Endothelial cell of umbilical vein (primary cell): ENCODE data around the gene TMEM37. TPM values are rescaled to one million over a fixed set of nuclear protein-coding genes. Genes with fewer than 3 reads are reported as not detected.

ENCODE experiments used
- BruUV-seq: library from RNA; stranded (reverse); fragments of 400-500 nt; replicated peaks from 2 replicates; lab custom pipeline; 2021; lab: Mats Ljungman, UMichigan
- CTCF ChIA-PET: fragments of 300-600, 350-600 bp; sonication (Branson Sonifier 250); formaldehyde crosslinking; loops from one replicate; lab custom pipeline; 2021; ENCODE audit warnings: antibody characterized with exemption, inconsistent platforms; lab: Charles Lee
- POLR2A ChIA-PET: fragments of 300-600, 350-600 bp; sonication (Branson Sonifier 250); formaldehyde crosslinking; loops from one replicate; lab custom pipeline; 2021; ENCODE audit warnings: antibody characterized with exemption, inconsistent platforms; lab: Charles Lee
- DNase-seq: peaks from one replicate; pipeline ENCODE4 v3.0.0-alpha.2; 2011; ENCODE audit warnings: low read depth, low spot score
- FAIRE-seq: peaks from 2 replicates; lab custom pipeline; 2011; peaks lifted over from hg19 to GRCh38; lab: Jason Lieb, UNC
- H2AFZ ChIP-seq: 2 replicates; pipeline ENCODE4 v1.6.0; 2012; ENCODE audit warnings: low read depth, low read length, control low read depth, inconsistent platforms
- H3K27ac ChIP-seq: 2 replicates; pipeline ENCODE4 v1.5.1; 2011; ENCODE audit warnings: low read depth, mild to moderate bottlenecking, control low read depth, low read length, moderate library complexity; ENCODE audit not compliant: insufficient read depth
- H3K27me3 ChIP-seq, 2 experiments: 2 replicates each; pipeline versions ENCODE4 v1.6.0 to v1.6.1; 2011; ENCODE audit warnings: low read length in 2 of 2, mixed read lengths in 1 of 2; ENCODE audit not compliant: control insufficient read depth in 2 of 2, insufficient read depth in 2 of 2
- H3K36me3 ChIP-seq, 2 experiments: 2 replicates in 1 of 2; 3 replicates in 1 of 2; pipeline ENCODE4 v1.5.1; 2011; ENCODE audit warnings: low read length in 2 of 2, mild to moderate bottlenecking in 1 of 2, moderate library complexity in 1 of 2; ENCODE audit not compliant: control insufficient read depth in 2 of 2, insufficient read depth in 2 of 2; ENCODE audit errors: extremely low read depth in 1 of 2
- H3K4me1 ChIP-seq: 3 replicates; pipeline ENCODE4 v1.5.1; 2011; ENCODE audit warnings: mild to moderate bottlenecking, low read length; ENCODE audit not compliant: control insufficient read depth, insufficient read depth; ENCODE audit errors: extremely low read depth
- H3K4me2 ChIP-seq: 2 replicates; pipeline ENCODE4 v1.6.1; 2011; ENCODE audit warnings: low read length, control low read depth, mixed read lengths; ENCODE audit not compliant: insufficient read depth
- H3K4me3 ChIP-seq, 3 experiments: fragments of 200-600 bp in 1 of 3; sonication (generic), shearing (Covaris generic) in 1 of 3; replicated peaks in 1 of 3; 2 replicates each; pipeline ENCODE4 v1.5.1; 2011 to 2016; ENCODE audit warnings: control low read depth in 3 of 3, low read length in 3 of 3, mild to moderate bottlenecking in 2 of 3, inconsistent platforms in 1 of 3, low read depth in 1 of 3, moderate library complexity in 1 of 3; ENCODE audit not compliant: insufficient read depth in 1 of 3
- H3K79me2 ChIP-seq: 2 replicates; pipeline ENCODE4 v1.6.0; 2012; ENCODE audit warnings: low read length, inconsistent platforms; ENCODE audit not compliant: control insufficient read depth, insufficient read depth
- H3K9ac ChIP-seq: replicated peaks from 2 replicates; pipeline ENCODE3; 2011; ENCODE audit warnings: low read length, control low read depth; ENCODE audit not compliant: insufficient read depth; ENCODE audit errors: extremely low read depth
- H3K9me1 ChIP-seq: replicated peaks from 3 replicates; pipeline ENCODE4 v1.6.0; 2011; ENCODE audit warnings: mild to moderate bottlenecking, low read length; ENCODE audit not compliant: control insufficient read depth, insufficient read depth; ENCODE audit errors: extremely low read depth
- H3K9me3 ChIP-seq: replicated peaks from 2 replicates; pipeline ENCODE4 v1.5.1; 2012; ENCODE audit warnings: low read length, inconsistent platforms; ENCODE audit not compliant: control insufficient read depth, insufficient read depth
- H4K20me1 ChIP-seq: replicated peaks from 2 replicates; pipeline ENCODE3; 2011; ENCODE audit warnings: mild to moderate bottlenecking, low read length; ENCODE audit not compliant: control insufficient read depth, insufficient read depth; ENCODE audit errors: extremely low read depth
- CTCF ChIP-seq, 2 donors: IDR thresholded peaks; 1 replicate in 1 of 2; 2 replicates in 1 of 2; pipeline ENCODE4 v1.5.1; 2011; ENCODE audit warnings: low read length in 2 of 2, mild to moderate bottlenecking in 2 of 2, moderate library complexity in 2 of 2, control low read depth in 1 of 2, inconsistent platforms in 1 of 2, low read depth in 1 of 2; ENCODE audit not compliant: insufficient read depth in 1 of 2; ENCODE audit errors: extremely low read depth in 1 of 2
- EZH2 ChIP-seq: IDR thresholded peaks from 2 replicates; pipeline ENCODE4 v1.6.1; 2012; ENCODE audit warnings: borderline replicate concordance, low read depth, mild to moderate bottlenecking, moderate library complexity, low read length, inconsistent platforms; ENCODE audit not compliant: severe bottlenecking
- FOS ChIP-seq: IDR thresholded peaks from 2 replicates; pipeline ENCODE4 v1.6.1; 2011; ENCODE audit warnings: mild to moderate bottlenecking, low read length, moderate library complexity, borderline replicate concordance; ENCODE audit not compliant: insufficient read depth
- GATA2 ChIP-seq: IDR thresholded peaks from 2 replicates; pipeline ENCODE4 v1.7.0; 2011; ENCODE audit warnings: low read depth, mild to moderate bottlenecking, moderate library complexity, mixed read lengths, low read length; ENCODE audit not compliant: insufficient read length, insufficient read depth
- JUN ChIP-seq: IDR thresholded peaks from 2 replicates; pipeline ENCODE4 v1.6.1; 2011; ENCODE audit warnings: borderline replicate concordance, low read depth; ENCODE audit not compliant: insufficient read length, insufficient read depth
- MAX ChIP-seq: IDR thresholded peaks from 2 replicates; pipeline ENCODE4 v1.6.1; 2011; ENCODE audit not compliant: insufficient read depth, insufficient read length
- MYC ChIP-seq: IDR thresholded peaks from one replicate; pipeline ENCODE4 v1.6.1; 2011; ENCODE audit warnings: mild to moderate bottlenecking, low read depth, low read length
- POLR2A ChIP-seq: IDR thresholded peaks from 2 replicates; pipeline ENCODE4 v1.6.1; 2012; ENCODE audit warnings: low read depth, mild to moderate bottlenecking, control low read depth, low read length
- POLR2AphosphoS5 ChIP-seq: IDR thresholded peaks from 2 replicates; pipeline ENCODE4 v1.6.1; 2012; ENCODE audit warnings: low read depth, mild to moderate bottlenecking, control low read depth, low read length, moderate library complexity; ENCODE audit not compliant: insufficient read depth
- dilution Hi-C: fragments of 300-500 bp; cut with MboI; formaldehyde crosslinking; loops from one replicate; pipeline ENCODE4 v1.15.0; 2019; ENCODE audit warnings: low sequenced_read_pairs; ENCODE audit not compliant: extremely low pct_ligation_motif_present
- intact Hi-C: fragments of 100-400 bp; cut with micrococcal nuclease; formaldehyde crosslinking; loops from one replicate; pipeline ENCODE4 v1.10.0; 2022
- polyA plus RNA-seq, 4 experiments: library from polyadenylated mRNA; depleted of rRNA in 3 of 4; stranded (reverse) in 3 of 4; unstranded in 1 of 4; fragments of >200 nt; gene quantifications; 2 replicates each; pipeline versions ENCODE4 v1.2.1 to v1.2.3, GENCODE V29; 2011 to 2012; ENCODE audit warnings: missing spikeins in 1 of 4
- total RNA-seq: library from RNA; stranded (reverse); gene quantifications from 2 replicates; pipeline ENCODE4 v1.2.3, GENCODE V29; 2021

Gene TMEM37
- total and polyA plus RNA-seq, 2 donors (not counting 3 experiments of a cell fraction or from before 2014, with no cell fraction given), result 3.5 to 16.2 TPM

- TF ChIP-seq POLR2AphosphoS5, result no peak
- TF ChIP-seq EZH2, result no peak
- DNase-seq (peak; percentile 6), FAIRE-seq (no peak)
- dilution Hi-C loops (no loop called here), intact Hi-C loops (no loop called here)
- H3K9ac ChIP-seq, result no peak overlapping the region
- H3K9me3 ChIP-seq, result no peaks in the 10 kb centered on the region
- no peaks in the 10 kb centered on the region for H3K9me1 ChIP-seq
- no peaks in the 10 kb centered on the region for H3K36me3 ChIP-seq
- peaks cover 0 to 1% of the 10 kb centered on the region in 2 experiments for H3K27me3 ChIP-seq
- H3K27ac ChIP-seq, result no peak overlapping the region
- no peaks in the 10 kb centered on the region for H3K79me2 ChIP-seq
- BruUV-seq, result no TSS peak
- H4K20me1 ChIP-seq, result no peaks in the 10 kb centered on the region
- ChIA-PET POLR2A (no interaction called here), CTCF (interaction anchor here (3.2 kb wide), 1 partner anchor 10 kb away, joined by 31 read pairs; no protein-coding TSS in a partner anchor)
- no peak overlapping the region for H3K4me3 ChIP-seq
- H2AFZ ChIP-seq, result no peak overlapping the region
- no peak overlapping the region for H3K4me2 ChIP-seq
- H3K4me1 ChIP-seq, result peaks cover 2% of the 10 kb centered on the region
These were observed 55.2 kb downstream of the TMEM37 start for GRCh38 chr2:119486886-119487285.

GRCh38 chr2:119487434-119488244 lies 56.0 kb downstream of the TMEM37 start:
- no peaks in the 10 kb centered on the region for H3K79me2 ChIP-seq
- H2AFZ ChIP-seq, result no peak overlapping the region
- peaks cover 3% of the 10 kb centered on the region for H3K4me1 ChIP-seq
- H3K9me3 ChIP-seq, result no peaks in the 10 kb centered on the region
- ChIA-PET CTCF (interaction anchor here (3.2 kb wide), 1 partner anchor 11 kb away, joined by 31 read pairs; no protein-coding TSS in a partner anchor), POLR2A (no interaction called here)
- dilution Hi-C loops, result no loop called here
- TF ChIP-seq MYC (no peak), POLR2AphosphoS5 (no peak), JUN (no peak), FOS (no peak), MAX (no peak), GATA2 (no peak), CTCF (IDR thresholded peaks at IDR 0.05; ENCODE audit: extremely low read depth in 1 of 2, insufficient read depth in 1 of 2, low read depth in 1 of 2, low read length in 2 of 2) (no peak), EZH2 (no peak), POLR2A (no peak)
- H3K27me3 ChIP-seq, result peaks cover 0 to 1% of the 10 kb centered on the region in 2 experiments
- no peaks in the 10 kb centered on the region for H3K36me3 ChIP-seq
- no peak overlapping the region for H3K9ac ChIP-seq
- H3K4me2 ChIP-seq, result no peak overlapping the region
- H3K27ac ChIP-seq, result no peak overlapping the region
- no peak overlapping the region for H3K4me3 ChIP-seq
- DNase-seq (no peak), FAIRE-seq (no peak)
- no peaks in the 10 kb centered on the region for H4K20me1 ChIP-seq
- BruUV-seq, result no TSS peak
- H3K9me1 ChIP-seq, result no peaks in the 10 kb centered on the region
- intact Hi-C loops, result no loop called here
